Tibial artery (tissue), 4 donors: ENCODE results near the gene SURF6.
A peak's percentile ranks its signal among the peaks of the same experiment; 100 is the strongest.
"Not testable (repeated sequence)": the region's sequence is repeated elsewhere in the genome, so short reads cannot be mapped to it uniquely, and the experiment has no call there.

Source experiments
- DNase-seq, 2 donors: peaks; one replicate each; pipeline ENCODE4 v3.0.0-alpha.2; 2019
- H3K27ac ChIP-seq, 2 donors: fragments of 200-600 bp; sonication (generic) in 1 of 2; 1 replicate in 1 of 2; 2 replicates in 1 of 2; pipeline ENCODE4 v1.5.1; 2018 to 2019; ENCODE audit warnings: mild to moderate bottlenecking in 1 of 2
- H3K27me3 ChIP-seq, 2 donors: fragments of 200-600 bp; sonication (generic) in 1 of 2; one replicate each; pipeline versions ENCODE4 v1.5.1 to v1.6.0; 2016 to 2019
- H3K36me3 ChIP-seq, 3 donors: fragments of 200-600 bp; sonication (generic) in 2 of 3; one replicate each; pipeline ENCODE4 v1.5.1; 2016 to 2019; ENCODE audit warnings: mild to moderate bottlenecking in 2 of 3
- H3K4me1 ChIP-seq, 4 donors: fragments of 200-600 bp; sonication (generic) in 2 of 4; 1 replicate in 3 of 4; 2 replicates in 1 of 4; pipeline ENCODE4 v1.5.1; 2016 to 2019
- H3K4me3 ChIP-seq, 2 donors: fragments of 200-600 bp; sonication (generic) in 1 of 2; 1 replicate in 1 of 2; 2 replicates in 1 of 2; pipeline ENCODE4 v1.5.1; 2018 to 2019; ENCODE audit warnings: mild to moderate bottlenecking in 2 of 2
- H3K9me3 ChIP-seq, 3 donors: fragments of 200-600 bp; sonication (generic) in 1 of 3; one replicate each; pipeline ENCODE4 v1.5.1; 2016 to 2019
- CTCF ChIP-seq, 2 experiments: fragments of 200-600 bp in 1 of 2; fragments of 450-650 bp in 1 of 2; IDR thresholded peaks; one replicate each; pipeline ENCODE4 v1.5.1; 2017 to 2019; ENCODE audit warnings: antibody characterized with exemption in 2 of 2, mild to moderate bottlenecking in 1 of 2, moderate library complexity in 1 of 2
- intact Hi-C: fragments of 100-400 bp; cut with DNase I; formaldehyde crosslinking; loops from one replicate; pipeline ENCODE4 v1.15.0; 2023; ENCODE audit warnings: low total_unique reads

The SURF6 gene

GRCh38 chr9:133340916-133341315, 4.9 kb upstream of the SURF6 start:
- Histone ChIP-seq H3K4me3 (no peak overlapping the region), H3K36me3 (peaks cover 33 to 75% (median 64%) of the 10 kb centered on the region in 3 donors), H3K9me3 (no peaks in the 10 kb centered on the region), H3K27me3 (no peaks in the 10 kb centered on the region), H3K4me1 (peaks cover 0 to 12% (median 9%) of the 10 kb centered on the region in 4 donors), H3K27ac (no peak overlapping the region)
- intact Hi-C loops, result no loop called here
- TF ChIP-seq CTCF (IDR thresholded peaks at IDR 0.05), result no peak
- DNase-seq, result no peak

GRCh38 chr9:133340256-133340655, 4.3 kb upstream of the SURF6 start:
- H3K4me1 ChIP-seq, result peaks cover 0 to 12% (median 10%) of the 10 kb centered on the region in 4 donors
- H3K36me3 ChIP-seq, result peaks cover 28 to 68% (median 58%) of the 10 kb centered on the region in 3 donors
- intact Hi-C loops, result no loop called here

GRCh38 chr9:133339641-133340040, 3.7 kb upstream of the SURF6 start:
- Histone ChIP-seq H3K9me3 (no peaks in the 10 kb centered on the region), H3K27ac (no peak overlapping the region), H3K36me3 (peaks cover 22 to 63% (median 51%) of the 10 kb centered on the region in 3 donors), H3K4me1 (peaks cover 0 to 18% (median 16%) of the 10 kb centered on the region in 4 donors), H3K27me3 (no peaks in the 10 kb centered on the region), H3K4me3 (no peak overlapping the region)
- DNase-seq, result no peak
- no peak for TF ChIP-seq CTCF (IDR thresholded peaks at IDR 0.05)
- intact Hi-C loops, result loop anchor here (10.0 kb wide), 2 partner anchors 145 to 315 kb away; no protein-coding TSS in a partner anchor

More at GRCh38 chr9:133340256-133340655, 4.3 kb upstream of the SURF6 start:
- no peaks in the 10 kb centered on the region for H3K27me3 ChIP-seq
- no peak overlapping the region for H3K27ac ChIP-seq
- no peak overlapping the region for H3K4me3 ChIP-seq
- no peak for TF ChIP-seq CTCF (IDR thresholded peaks at IDR 0.05)
- no peaks in the 10 kb centered on the region for H3K9me3 ChIP-seq
- DNase-seq, result no peak

GRCh38 chr9:133334888-133335287, 1.1 kb downstream of the SURF6 start:
- Histone ChIP-seq H3K4me3 (peak overlapping the region; percentile 87 to 95), H3K4me1 (peaks cover 0 to 32% (median 24%) of the 10 kb centered on the region in 4 donors), H3K36me3 (peaks cover 40 to 63% (median 43%) of the 10 kb centered on the region in 3 donors)
- H3K9me3 ChIP-seq, H3K27me3 ChIP-seq, H3K27ac ChIP-seq: not testable (repeated sequence)
- peak in 1 of 2 donors; percentile 37 for DNase-seq
- intact Hi-C loops, result loop anchor here (10.0 kb wide), 2 partner anchors 150 to 310 kb away; no protein-coding TSS in a partner anchor

GRCh38 chr9:133334161-133334560, 1.8 kb downstream of the SURF6 start:
- no peaks in the 10 kb centered on the region for H3K9me3 ChIP-seq
- H3K36me3 ChIP-seq, result peaks cover 36 to 57% (median 40%) of the 10 kb centered on the region in 3 donors
- no peak overlapping the region for H3K4me3 ChIP-seq
- H3K27me3 ChIP-seq, result no peaks in the 10 kb centered on the region
- intact Hi-C loops, result loop anchor here (10.0 kb wide), 2 partner anchors 151 to 309 kb away; no protein-coding TSS in a partner anchor
- no peak for TF ChIP-seq CTCF (IDR thresholded peaks at IDR 0.05)
- no peak for DNase-seq
- H3K4me1 ChIP-seq, result peaks cover 0 to 32% (median 24%) of the 10 kb centered on the region in 4 donors
- no peak overlapping the region for H3K27ac ChIP-seq

- no peak overlapping the region for H3K4me3 ChIP-seq
- no peaks in the 10 kb centered on the region for H3K27me3 ChIP-seq
- intact Hi-C loops, result loop anchor here (10.0 kb wide), 2 partner anchors 151 to 309 kb away; no protein-coding TSS in a partner anchor
- no peak overlapping the region for H3K27ac ChIP-seq
- peak in 1 of 2 donors; percentile 35 for DNase-seq
- H3K4me1 ChIP-seq, result peaks cover 0 to 32% (median 24%) of the 10 kb centered on the region in 4 donors
- no peaks in the 10 kb centered on the region for H3K9me3 ChIP-seq
- H3K36me3 ChIP-seq, result peaks cover 36 to 51% (median 40%) of the 10 kb centered on the region in 3 donors
- TF ChIP-seq CTCF (IDR thresholded peaks at IDR 0.05), result no peak
These were observed 2.4 kb downstream of the SURF6 start for GRCh38 chr9:133333566-133333965.
